ENCODE measurements around the gene FES.
"Not testable (repeated sequence)": the region's sequence is repeated elsewhere in the genome, so short reads cannot be mapped to it uniquely, and the experiment has no call there.

The FES gene

DNA sequence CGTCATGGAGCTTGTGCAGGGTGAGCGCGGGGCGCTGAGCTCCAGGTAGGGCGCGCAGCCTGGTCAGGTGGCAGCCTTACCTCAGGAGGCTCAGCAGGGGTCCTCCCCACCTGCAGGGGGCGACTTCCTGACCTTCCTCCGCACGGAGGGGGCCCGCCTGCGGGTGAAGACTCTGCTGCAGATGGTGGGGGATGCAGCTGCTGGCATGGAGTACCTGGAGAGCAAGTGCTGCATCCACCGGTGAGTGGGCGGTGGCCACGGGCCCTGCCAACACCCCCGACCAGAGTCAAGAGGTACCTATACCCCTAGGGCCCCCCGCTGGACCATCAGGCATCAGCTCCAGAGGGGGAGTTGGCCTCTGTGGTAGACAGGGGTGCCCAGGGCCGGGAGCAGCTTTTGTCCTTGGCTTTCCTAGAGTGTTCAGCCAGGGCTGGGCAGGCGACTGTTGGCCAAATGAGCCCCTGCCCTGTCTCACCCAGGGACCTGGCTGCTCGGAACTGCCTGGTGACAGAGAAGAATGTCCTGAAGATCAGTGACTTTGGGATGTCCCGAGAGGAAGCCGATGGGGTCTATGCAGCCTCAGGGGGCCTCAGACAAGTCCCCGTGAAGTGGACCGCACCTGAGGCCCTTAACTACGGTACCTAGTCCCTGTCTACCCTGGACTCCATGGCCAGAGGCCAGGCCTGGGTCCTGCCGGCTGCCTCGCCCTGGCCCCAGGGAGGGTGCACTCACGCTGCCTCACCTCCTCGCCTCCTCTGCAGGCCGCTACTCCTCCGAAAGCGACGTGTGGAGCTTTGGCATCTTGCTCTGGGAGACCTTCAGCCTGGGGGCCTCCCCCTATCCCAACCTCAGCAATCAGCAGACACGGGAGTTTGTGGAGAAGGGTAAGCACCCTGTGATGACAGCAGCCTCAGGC is 9.1 kb downstream of the FES start:
- DNase-seq, result no peak

GRCh38 chr15:90895571-90896117 is 11.3 kb downstream of the FES start:
- peak; percentile 59 for DNase-seq

DNA sequence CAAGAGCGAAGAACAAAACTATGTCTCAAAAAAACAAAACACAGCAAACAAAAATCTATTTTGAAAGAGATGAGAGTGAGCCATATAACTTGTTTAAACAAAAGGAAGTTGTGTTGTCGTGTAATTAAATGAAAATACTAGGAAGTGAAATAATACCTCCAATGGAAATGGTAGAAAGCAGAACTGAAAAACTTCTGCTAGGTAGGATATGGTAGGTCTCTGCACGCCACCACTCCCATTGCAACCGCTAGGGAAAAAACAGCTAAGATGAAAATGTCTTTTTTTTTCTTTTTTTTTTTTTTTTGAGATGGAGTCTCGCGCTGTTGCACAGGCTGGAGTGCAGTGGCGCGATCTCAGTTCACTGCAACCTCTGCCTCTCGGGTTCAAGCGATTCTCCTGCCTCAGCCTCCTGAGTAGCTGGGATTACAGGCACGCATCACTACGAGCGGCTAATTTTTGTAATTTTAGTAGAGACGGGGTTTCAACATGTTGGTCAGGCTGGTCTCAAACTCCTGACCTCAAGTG is 12.9 kb downstream of the FES start:
- DNase-seq, result not testable (repeated sequence)

DNA sequence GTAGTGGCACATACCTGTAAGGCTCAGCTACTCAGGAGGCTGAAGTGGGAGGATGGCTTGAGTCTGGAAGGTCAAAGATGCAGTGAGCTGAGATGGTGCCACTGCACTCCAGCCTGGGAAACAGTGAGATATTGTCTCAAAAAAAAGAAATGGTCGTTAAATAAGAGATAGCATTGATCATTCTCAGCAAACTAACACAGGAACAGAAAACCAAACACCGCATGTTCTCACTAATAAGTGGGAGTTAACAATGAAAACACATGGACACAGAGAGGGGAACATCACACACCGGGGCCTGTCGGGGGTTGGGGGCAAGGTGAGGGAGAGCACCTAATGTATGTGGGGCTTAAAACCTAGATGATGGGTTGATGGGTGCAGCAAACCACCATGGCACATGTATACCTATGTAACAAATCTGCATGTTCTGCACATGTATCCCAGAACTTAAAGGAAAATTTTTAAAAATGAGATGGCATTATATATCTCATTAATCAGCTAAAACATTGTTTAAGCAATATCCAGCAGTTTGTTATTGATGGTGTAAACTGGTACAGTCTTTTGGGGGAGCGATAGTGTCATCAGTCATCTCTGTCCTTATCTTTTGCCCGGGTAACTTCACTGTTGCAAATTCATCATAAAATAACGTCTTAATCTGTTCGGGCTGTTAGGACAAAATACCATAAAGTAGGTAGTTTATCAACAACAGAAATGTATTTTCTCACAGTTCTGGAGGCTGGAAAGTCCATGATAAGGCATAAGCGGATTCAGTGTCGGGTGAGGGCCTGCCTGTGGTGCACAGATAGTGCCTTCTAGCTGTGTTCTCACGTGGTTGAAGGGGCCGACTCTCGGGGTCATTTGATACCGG is 17.1 kb downstream of the FES start:
- no peak for DNase-seq

DNA sequence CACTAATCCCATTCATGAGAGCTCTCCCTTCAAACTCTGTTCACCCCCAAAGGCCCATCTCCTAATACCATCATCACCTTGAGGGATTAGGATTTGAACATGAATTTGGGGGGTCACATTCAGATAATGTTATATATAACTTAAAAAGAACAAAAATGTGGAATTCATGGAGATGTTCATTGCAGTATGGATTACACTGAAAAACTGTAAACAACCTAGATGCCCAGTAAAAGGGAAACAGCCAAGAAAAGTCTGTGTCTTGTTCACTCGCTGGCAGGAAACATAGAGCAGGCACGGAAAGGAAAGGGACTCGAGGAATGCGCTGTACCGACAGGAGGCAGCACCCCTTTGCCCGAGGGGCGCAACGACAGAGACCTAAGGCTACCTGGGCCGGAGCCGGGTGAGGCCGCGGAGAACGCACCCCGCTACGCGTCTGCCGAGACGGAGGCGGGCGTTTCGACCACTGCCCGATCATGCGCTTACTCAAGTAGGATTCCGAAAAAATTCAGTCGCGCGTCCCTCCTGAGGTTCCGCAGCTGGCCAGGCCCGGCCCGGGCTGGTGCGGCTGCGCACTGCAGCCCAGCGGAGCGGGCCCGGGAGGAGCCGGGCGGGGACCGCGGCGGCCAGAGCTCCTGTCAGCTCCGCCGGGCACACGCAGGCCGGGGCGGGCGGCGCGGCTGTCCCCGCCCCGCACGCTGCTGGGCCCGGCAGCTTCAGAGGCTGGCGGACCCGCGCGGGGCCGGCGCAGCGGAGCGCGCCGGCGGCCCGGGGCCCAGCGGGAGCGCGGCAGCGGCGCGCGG is 17.9 kb downstream of the FES start:
- DNase-seq, result peak; percentile 76

GRCh38 chr15:90902840-90903732 is 18.8 kb downstream of the FES start, which contains the start of gene MAN2A2:
MAN2A2 (plus strand) TSS chr15:90903302; CDS start chr15:90904208, 906 bp downstream.
- peak; percentile 14 for DNase-seq

- DNase-seq, result no peak
Observed at GRCh38 chr15:90903733-90904536, 19.6 kb downstream of the FES start.

- DNase-seq, result no peak
Observed at GRCh38 chr15:90904746-90905145, 20.4 kb downstream of the FES start.

DNA sequence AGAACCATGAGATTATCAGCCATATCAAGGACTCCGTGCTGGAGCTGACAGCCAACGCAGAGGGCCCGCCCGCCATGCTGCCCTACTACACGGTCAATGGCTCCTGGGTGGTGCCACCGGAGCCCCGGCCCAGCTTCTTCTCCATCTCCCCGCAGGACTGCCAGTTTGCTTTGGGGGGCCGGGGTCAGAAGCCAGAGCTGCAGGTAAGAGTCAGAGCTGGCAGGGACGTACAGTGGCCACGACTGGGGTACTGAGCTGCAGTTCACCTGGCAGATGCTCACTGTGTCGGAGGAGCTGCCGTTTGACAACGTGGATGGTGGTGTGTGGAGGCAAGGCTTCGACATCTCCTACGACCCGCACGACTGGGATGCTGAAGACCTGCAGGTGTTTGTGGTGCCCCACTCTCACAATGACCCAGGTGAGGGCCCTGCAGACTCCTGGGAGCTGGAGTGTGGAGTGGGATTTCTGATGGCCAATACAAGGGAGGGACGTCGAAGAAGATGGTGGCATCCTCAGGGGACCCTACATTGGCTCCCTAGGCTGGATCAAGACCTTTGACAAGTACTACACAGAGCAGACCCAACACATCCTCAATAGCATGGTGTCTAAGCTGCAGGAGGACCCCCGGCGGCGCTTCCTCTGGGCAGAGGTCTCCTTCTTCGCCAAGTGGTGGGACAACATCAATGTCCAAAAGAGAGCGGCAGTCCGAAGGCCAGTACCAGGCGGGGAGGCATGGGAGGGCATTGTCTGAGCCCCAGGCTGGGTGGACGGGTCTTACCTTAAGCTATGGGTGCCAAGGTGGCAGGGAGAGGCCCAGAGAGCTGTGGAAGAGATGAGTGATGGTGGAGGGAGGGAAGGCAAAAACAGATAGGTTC is 21.2 kb downstream of the FES start:
- DNase-seq, result no peak

DNA sequence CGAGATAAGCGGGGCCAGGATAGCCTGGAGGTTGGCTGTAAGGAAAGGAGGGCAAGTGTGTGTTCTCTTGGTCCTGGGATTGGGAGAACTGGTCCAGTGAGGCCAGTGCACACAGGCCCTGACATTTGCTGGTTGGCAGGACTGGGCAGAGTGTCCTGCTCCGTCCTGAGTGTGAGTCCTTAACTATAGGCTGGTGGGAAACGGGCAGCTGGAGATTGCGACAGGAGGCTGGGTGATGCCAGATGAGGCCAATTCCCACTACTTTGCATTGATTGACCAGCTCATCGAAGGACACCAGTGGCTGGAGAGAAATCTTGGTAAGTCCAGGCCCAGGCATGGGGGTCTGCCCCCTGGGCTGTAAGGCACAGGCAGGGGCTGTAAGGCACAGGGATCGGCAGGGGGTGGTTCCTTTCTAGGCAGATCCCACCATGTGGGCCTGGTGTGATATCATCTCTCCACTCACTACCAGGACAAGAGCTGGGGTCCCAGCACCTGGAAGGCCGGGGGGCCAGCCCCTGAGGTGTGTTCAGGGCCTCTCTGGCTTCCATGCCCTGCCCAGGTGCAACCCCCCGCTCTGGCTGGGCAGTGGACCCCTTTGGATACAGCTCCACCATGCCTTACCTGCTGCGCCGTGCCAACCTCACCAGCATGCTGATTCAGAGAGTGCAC is 22.0 kb downstream of the FES start:
- no peak for DNase-seq

- no peak for DNase-seq
Observed at GRCh38 chr15:90907051-90907660, 22.9 kb downstream of the FES start.

- DNase-seq, result no peak
Observed at GRCh38 chr15:90907838-90908507, 23.7 kb downstream of the FES start.

- DNase-seq, result not testable (repeated sequence)
Observed at GRCh38 chr15:90909449-90909848, 25.1 kb downstream of the FES start.

- DNase-seq, result no peak
Observed at GRCh38 chr15:90909976-90910375, 25.7 kb downstream of the FES start.

DNA sequence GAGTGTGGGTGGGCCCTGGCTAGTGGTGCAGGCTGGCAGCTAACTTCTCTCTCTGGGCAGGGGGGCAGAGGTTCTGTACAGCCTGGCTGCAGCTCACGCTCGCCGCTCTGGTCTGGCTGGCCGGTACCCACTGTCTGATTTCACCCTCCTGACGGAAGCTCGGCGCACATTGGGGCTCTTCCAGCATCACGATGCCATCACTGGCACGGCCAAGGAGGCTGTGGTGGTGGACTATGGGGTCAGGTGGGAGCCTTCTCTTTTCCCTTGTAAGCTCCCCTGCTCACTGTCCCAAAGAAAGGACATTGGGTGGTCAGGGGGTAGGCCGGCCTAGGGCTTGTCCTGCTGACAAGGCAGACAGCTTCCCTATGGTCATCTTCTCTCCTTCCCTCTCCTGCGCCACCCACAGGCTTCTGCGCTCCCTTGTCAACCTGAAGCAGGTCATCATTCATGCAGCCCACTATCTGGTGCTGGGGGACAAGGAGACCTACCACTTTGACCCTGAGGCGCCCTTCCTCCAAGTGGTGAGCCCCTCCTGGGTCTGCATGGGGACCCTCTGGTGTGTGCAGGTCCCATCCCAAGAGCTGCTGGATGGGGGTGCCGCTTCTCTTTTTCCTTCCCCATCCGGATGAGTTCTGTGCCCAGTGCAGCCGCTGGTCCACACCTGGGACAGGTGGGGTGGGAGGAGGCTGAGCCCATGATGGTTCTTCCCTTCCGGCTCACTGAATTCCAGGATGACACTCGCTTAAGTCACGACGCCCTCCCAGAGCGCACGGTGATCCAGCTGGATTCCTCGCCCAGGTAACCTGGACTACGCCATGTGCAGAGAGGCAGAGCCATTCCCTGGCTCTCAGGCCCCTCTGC is 26.4 kb downstream of the FES start:
- no peak for DNase-seq

GRCh38 chr15:90911302-90911623 is 27.0 kb downstream of the FES start:
- DNase-seq, result no peak
